ENCODE measurements around the gene TLL2.

TLL2 gene

GRCh38 chr10:96325719-96326373 is 187.9 kb downstream of the TLL2 start:
- DNase-seq (ENCODE audit: low read depth, low spot score), result no peak

DNA sequence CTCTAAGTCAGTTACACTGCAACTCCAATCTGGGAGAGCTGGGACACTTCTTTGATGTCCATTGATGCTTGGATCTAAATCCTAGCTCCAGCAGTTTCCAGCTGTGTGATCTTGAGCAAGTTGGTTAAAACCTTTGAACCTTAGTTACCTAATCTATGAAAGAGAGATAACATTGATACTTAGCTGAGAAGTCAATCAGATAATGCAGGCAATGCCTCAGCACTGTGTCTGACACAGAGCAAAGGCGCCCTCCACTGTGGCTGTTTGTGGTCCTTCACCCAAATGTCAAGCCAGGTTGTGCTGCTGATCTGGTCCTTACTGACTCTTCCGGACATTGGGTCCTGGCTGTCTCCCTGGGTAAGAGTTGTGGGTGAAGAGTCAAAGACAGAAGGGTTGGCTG is 189.3 kb downstream of the TLL2 start:
- no peak for DNase-seq (ENCODE audit: low read depth, low spot score)

DNA sequence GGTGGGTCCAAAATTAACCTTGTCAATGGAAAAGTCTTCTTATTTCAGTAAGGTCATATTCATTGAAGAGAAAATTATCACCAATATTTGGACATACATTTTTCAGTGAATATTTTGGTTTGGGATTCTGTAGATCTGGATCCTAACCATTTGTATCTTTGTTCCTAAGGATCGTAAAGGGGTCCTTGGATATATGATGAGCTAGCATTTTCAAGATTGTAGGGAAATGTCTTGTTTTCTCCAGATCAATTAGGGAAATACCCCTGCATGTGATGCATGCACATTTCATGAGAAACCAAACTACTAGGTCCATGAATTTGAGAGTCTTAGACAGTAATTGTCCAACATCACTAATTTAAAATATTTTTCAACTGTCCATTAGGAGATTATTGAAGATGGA is 191.5 kb downstream of the TLL2 start:
- no peak for DNase-seq (ENCODE audit: low read depth, low spot score)

- no peak for DNase-seq (ENCODE audit: low read depth, low spot score)
Measured at GRCh38 chr10:96321822-96322221, 191.9 kb downstream of the TLL2 start.

DNA sequence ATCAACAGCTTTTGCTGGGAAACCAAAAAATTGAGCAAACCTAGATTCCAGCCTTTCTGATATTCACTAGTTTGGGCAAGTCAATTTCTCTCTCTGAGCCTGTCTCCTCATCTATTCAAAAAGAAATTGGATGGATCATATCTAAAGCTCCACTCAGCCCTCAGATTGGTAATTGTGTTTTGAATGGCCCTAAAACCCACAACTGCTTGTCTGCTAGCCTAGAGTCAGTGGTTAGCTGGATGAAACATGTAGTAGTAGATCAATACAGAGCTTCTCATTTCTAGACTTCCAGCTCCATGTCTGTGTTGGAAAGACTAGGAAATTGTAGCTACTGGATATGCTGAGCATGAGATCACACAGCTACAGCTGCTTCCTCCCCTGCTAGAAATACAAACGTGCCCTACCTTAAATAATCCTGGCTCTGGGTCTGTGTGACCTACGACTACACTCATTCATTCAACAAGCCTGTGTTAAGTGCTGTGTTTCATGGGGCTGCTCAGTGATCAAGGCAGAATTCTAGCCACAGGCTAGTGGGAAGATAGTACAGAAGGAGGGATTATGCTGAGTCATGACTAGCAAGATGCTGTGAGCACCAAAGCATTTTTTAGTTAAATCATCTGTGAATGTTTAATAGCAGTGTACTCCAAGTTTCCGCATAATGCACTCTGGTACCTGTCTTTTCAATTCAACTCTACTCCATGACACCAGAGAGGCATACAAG is 193.8 kb downstream of the TLL2 start:
- no peak for DNase-seq (ENCODE audit: low read depth, low spot score)

DNA sequence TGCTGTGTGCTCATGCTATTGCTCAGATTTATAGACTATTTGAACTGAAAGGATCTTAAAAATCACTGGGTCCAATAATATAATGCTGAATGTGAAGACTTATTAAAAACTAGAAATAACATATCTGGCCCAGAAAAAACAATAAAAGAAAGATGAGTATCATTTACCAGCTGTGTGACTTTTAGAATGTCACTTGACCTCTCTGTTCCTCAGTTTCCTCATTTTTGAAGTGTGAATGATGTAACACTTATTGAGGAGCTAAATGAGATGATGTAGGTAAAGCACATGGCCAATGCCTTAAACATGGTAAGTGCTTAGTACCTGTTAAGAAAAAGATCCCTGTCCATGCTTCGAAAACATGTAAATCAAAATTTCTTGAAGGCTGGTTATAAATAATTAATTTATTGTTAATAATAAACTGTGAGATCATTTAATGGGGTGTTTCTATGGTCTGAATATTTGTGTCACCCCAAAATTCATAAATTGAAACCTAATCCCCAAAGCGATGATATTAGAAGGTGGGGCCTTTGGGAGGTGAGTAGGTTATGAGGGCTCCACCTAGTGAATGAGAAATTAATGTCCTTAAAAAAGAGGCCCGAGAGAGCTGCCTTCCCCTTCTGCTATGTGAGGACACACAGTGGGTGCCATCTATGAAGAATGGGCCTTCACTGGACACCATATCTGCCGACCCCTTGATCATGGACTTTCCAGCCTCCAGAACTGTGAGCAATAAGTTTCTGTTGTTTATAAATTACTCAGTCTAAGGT is 196.5 kb downstream of the TLL2 start:
- no peak for DNase-seq (ENCODE audit: low read depth, low spot score)

All from ELF-1 (cell line).